C4-2B (cell line): Measurements from ENCODE around the gene PARL.

Experiments
- CTCF ChIP-seq: fragments of 450-650 bp; conservative IDR thresholded peaks from 2 replicates; pipeline ENCODE4 v1.5.1; 2017; ENCODE audit warnings: mild to moderate bottlenecking
- ZFX ChIP-seq: fragments of 450-650 bp; IDR thresholded peaks from 2 replicates; pipeline ENCODE4 v1.6.1; 2017

DNA sequence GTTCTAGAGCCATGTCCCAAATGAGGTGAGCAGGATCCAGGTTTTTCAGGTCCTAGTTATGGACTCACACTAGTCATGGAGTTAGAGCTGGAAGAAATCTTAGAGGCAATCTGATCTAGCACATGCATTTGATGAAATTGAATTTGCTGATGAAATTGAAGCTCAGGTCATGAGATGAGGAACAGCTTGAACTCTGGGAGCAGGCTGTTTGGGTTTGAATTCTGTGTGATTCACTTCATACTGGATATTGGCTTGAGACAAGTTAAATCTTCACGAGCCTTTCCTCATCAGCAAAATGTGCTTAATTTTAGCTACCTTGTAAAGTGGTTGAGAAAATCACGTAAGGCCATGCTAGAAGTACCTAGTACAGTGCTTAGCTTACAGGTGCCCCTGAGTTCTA, 33.5 kb upstream of the PARL start:
- TF ChIP-seq CTCF (no peak), ZFX (no peak)
